A673 (cell line): ENCODE data around the gene CHD1. TPM values are rescaled to one million over a fixed set of nuclear protein-coding genes. Genes with fewer than 3 reads are reported as not detected.

ENCODE experiments used
- BruUV-seq: library from RNA; stranded (reverse); fragments of 400-500 nt; replicated peaks from 2 replicates; lab custom pipeline; 2021; lab: Mats Ljungman, UMichigan
- CTCF ChIA-PET: fragments of 300-600 bp; sonication (Branson Sonifier 250); formaldehyde crosslinking; loops from one replicate; lab custom pipeline; 2022; ENCODE audit warnings: antibody characterized with exemption; lab: Charles Lee
- POLR2A ChIA-PET: fragments of 300-600 bp; sonication (Branson Sonifier 250); formaldehyde crosslinking; loops from one replicate; lab custom pipeline; 2022; ENCODE audit warnings: antibody characterized with exemption; ENCODE audit not compliant: low non-redundant PET; lab: Charles Lee
- DNase-seq: peaks from one replicate; pipeline ENCODE4 v3.0.0-alpha.2; 2015; ENCODE audit warnings: low spot score
- H3K27ac ChIP-seq: fragments of 200-600 bp; sonication (generic); 2 replicates; pipeline ENCODE4 v1.5.1; 2016; ENCODE audit warnings: mixed run types, low read depth, mild to moderate bottlenecking, mixed read lengths, antibody characterized with exemption, low read length; ENCODE audit not compliant: poor library complexity, severe bottlenecking
- H3K27me3 ChIP-seq: fragments of 200-600 bp; sonication (generic); replicated peaks from 2 replicates; pipeline ENCODE4 v1.6.1; 2017; ENCODE audit warnings: mixed run types, low read depth, mild to moderate bottlenecking, mixed read lengths, antibody characterized with exemption, low read length; ENCODE audit not compliant: insufficient read depth, poor library complexity
- H3K36me3 ChIP-seq: fragments of 200-600 bp; sonication (generic); 2 replicates; pipeline ENCODE4 v1.6.1; 2016; ENCODE audit warnings: mixed run types, mild to moderate bottlenecking, mixed read lengths, antibody characterized with exemption, low read length; ENCODE audit not compliant: insufficient read depth, poor library complexity, severe bottlenecking
- H3K4me1 ChIP-seq: fragments of 200-600 bp; sonication (generic); 2 replicates; pipeline ENCODE4 v1.6.1; 2017; ENCODE audit warnings: mixed run types, mild to moderate bottlenecking, mixed read lengths, antibody characterized with exemption, low read length; ENCODE audit not compliant: insufficient read depth, poor library complexity, severe bottlenecking
- H3K4me3 ChIP-seq: fragments of 200-600 bp; sonication (generic); 2 replicates; pipeline ENCODE4 v1.5.1; 2016; ENCODE audit warnings: low read depth, mixed run types, mild to moderate bottlenecking, mixed read lengths, low read length; ENCODE audit not compliant: poor library complexity, severe bottlenecking
- H3K9me3 ChIP-seq: fragments of 200-600 bp; sonication (generic); 2 replicates; pipeline ENCODE4 v1.6.1; 2016; ENCODE audit warnings: mixed run types, low read depth, mild to moderate bottlenecking, mixed read lengths, antibody characterized with exemption, low read length; ENCODE audit not compliant: poor library complexity, severe bottlenecking
- EZH2 ChIP-seq: fragments of 200-600 bp; sonication (generic); IDR thresholded peaks from 2 replicates; pipeline ENCODE4 v1.6.1; 2017; ENCODE audit warnings: borderline replicate concordance, low read depth, mild to moderate bottlenecking, mixed read lengths, antibody characterized with exemption, low read length; ENCODE audit not compliant: poor library complexity, severe bottlenecking
- intact Hi-C: fragments of 100-400 bp; cut with micrococcal nuclease; formaldehyde crosslinking; loops from one replicate; pipeline ENCODE4 v1.10.0; 2022; ENCODE audit not compliant: unreplicated experiment
- total RNA-seq: library from RNA; stranded (reverse); gene quantifications from 2 replicates; pipeline ENCODE4 v1.2.3, GENCODE V29; 2021
- TF ChIP-seq, protein P1 (sequence below): fragments of 300-800, 200-600 bp; sonication (generic); conservative IDR thresholded peaks from 2 replicates; pipeline ENCODE4 v1.5.1; 2017; ENCODE audit warnings: low read depth, mild to moderate bottlenecking, antibody characterized with exemption, low read length, moderate library complexity, mixed read lengths

Gene CHD1
- total RNA-seq, 1 experiment from 2014 or later = 61.0 TPM

DNA sequence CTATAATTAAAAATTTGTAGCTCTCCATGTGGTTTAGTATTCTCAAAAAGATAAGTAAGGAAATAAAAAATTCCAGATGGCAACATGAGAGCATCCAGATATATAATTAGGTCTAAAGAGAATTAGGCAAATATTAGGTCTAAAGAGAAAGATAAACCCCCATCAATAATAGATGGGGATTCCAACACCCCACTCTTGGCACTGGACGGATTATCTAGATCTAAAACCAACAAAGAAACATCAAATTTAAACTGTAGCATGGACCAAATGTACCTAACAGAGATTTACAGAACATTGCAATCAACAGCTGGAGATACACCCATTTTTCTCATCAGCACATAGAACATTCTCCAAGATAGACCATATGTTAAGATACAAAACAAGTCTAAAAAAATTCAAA, 123.7 kb downstream of the CHD1 start:
- H3K27me3 ChIP-seq = no peaks in the 10 kb centered on the region
- no peak for TF ChIP-seq EZH2
- TF ChIP-seq, protein P1, sequence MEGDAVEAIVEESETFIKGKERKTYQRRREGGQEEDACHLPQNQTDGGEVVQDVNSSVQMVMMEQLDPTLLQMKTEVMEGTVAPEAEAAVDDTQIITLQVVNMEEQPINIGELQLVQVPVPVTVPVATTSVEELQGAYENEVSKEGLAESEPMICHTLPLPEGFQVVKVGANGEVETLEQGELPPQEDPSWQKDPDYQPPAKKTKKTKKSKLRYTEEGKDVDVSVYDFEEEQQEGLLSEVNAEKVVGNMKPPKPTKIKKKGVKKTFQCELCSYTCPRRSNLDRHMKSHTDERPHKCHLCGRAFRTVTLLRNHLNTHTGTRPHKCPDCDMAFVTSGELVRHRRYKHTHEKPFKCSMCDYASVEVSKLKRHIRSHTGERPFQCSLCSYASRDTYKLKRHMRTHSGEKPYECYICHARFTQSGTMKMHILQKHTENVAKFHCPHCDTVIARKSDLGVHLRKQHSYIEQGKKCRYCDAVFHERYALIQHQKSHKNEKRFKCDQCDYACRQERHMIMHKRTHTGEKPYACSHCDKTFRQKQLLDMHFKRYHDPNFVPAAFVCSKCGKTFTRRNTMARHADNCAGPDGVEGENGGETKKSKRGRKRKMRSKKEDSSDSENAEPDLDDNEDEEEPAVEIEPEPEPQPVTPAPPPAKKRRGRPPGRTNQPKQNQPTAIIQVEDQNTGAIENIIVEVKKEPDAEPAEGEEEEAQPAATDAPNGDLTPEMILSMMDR = no peak
- no peaks in the 10 kb centered on the region for H3K4me1 ChIP-seq
- DNase-seq = no peak
- H3K36me3 ChIP-seq = no peaks in the 10 kb centered on the region
- intact Hi-C loops = no loop called here
- no peak overlapping the region for H3K27ac ChIP-seq
- CTCF ChIA-PET = no interaction called here
- H3K9me3 ChIP-seq = peaks cover 15% of the 10 kb centered on the region
- no peak overlapping the region for H3K4me3 ChIP-seq
- POLR2A ChIA-PET = no interaction called here
- BruUV-seq = no TSS peak

DNA sequence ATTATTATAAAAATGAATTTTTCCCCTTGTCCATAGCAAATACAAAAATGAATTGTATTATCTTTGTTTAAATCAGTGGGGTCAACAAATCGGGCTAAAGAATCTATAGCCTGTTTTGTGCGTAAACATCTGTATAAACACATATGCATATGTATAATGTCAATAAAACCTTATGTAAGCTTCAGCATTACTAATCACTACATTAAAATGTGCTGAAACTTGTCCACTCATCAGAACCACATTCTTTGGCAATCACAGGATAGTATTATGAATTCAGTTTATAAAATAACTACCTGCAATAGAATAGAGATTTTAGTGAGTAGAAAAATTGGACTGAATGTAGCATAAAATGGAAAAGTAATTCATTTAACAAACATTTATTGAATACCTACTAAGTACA, 124.7 kb downstream of the CHD1 start:
- H3K4me3 ChIP-seq = no peak overlapping the region
- intact Hi-C loops = no loop called here
- TF ChIP-seq, protein P1 = no peak
- TF ChIP-seq EZH2 = no peak
- no peaks in the 10 kb centered on the region for H3K27me3 ChIP-seq
- ChIA-PET POLR2A (no interaction called here), CTCF (no interaction called here)
- H3K36me3 ChIP-seq = no peaks in the 10 kb centered on the region
- DNase-seq = no peak
- BruUV-seq = no TSS peak
- H3K9me3 ChIP-seq = peaks cover 15% of the 10 kb centered on the region
- no peak overlapping the region for H3K27ac ChIP-seq
- H3K4me1 ChIP-seq = no peaks in the 10 kb centered on the region

Other genes with a start within 250 kb of the CHD1 start
- 16.4 and 16.5 TPM in 2 replicates for gene RGMB, start 155.3 kb downstream of the CHD1 start, total RNA-seq